ENCODE measurements around the gene MCM5. TPM values are rescaled to one million over a fixed set of nuclear protein-coding genes. Genes with fewer than 3 reads are reported as not detected.

Gene MCM5
- polyA plus RNA-seq, 1 donor from 2014 or later = 78.2 TPM

GRCh38 chr22:35369996-35370395, 29.9 kb upstream of the MCM5 start:
- peak overlapping the region in 1 of 3 donors; percentile 53 for H3K27ac Mint-ChIP-seq
- no peaks in the 10 kb centered on the region for H3K9me3 Mint-ChIP-seq
- no peaks in the 10 kb centered on the region for H3K27me3 Mint-ChIP-seq
- no peak overlapping the region for H3K4me3 Mint-ChIP-seq
- no peaks in the 10 kb centered on the region for H3K36me3 Mint-ChIP-seq
- H3K4me1 Mint-ChIP-seq = peaks cover 23 to 27% (median 26%) of the 10 kb centered on the region in 3 donors

- H3K27ac Mint-ChIP-seq = peak overlapping the region; percentile 11 to 94 (median 53)
- H3K4me1 Mint-ChIP-seq = peaks cover 21 to 30% (median 22%) of the 10 kb centered on the region in 3 donors
- H3K27me3 Mint-ChIP-seq = no peaks in the 10 kb centered on the region
- H3K4me3 Mint-ChIP-seq = peak overlapping the region in 1 of 4 donors; percentile 32
- H3K9me3 Mint-ChIP-seq = no peaks in the 10 kb centered on the region
- H3K36me3 Mint-ChIP-seq = no peaks in the 10 kb centered on the region
Measured at GRCh38 chr22:35373781-35374180, 26.2 kb upstream of the MCM5 start.

- Mint-ChIP-seq H3K9me3 (no peaks in the 10 kb centered on the region), H3K4me1 (peaks cover 20 to 36% (median 26%) of the 10 kb centered on the region in 3 donors), H3K4me3 (peak overlapping the region in 1 of 4 donors; percentile 68), H3K36me3 (no peaks in the 10 kb centered on the region), H3K27me3 (no peaks in the 10 kb centered on the region), H3K27ac (peak overlapping the region in 1 of 3 donors; percentile 94)
Measured at GRCh38 chr22:35375031-35375430, 24.9 kb upstream of the MCM5 start.

- Mint-ChIP-seq H3K9me3 (no peaks in the 10 kb centered on the region), H3K4me1 (peaks cover 23 to 41% (median 27%) of the 10 kb centered on the region in 3 donors), H3K27ac (peak overlapping the region in 1 of 3 donors; percentile 94), H3K36me3 (no peaks in the 10 kb centered on the region), H3K4me3 (peak overlapping the region in 1 of 4 donors; percentile 68), H3K27me3 (no peaks in the 10 kb centered on the region)
Measured at GRCh38 chr22:35375526-35375925, 24.4 kb upstream of the MCM5 start.

GRCh38 chr22:35376728-35377472, 23.0 kb upstream of the MCM5 start:
- Mint-ChIP-seq H3K27me3 (peaks cover 2% of the 10 kb centered on the region), H3K4me3 (peak overlapping the region in 3 of 4 donors; percentile 66 to 85 (median 77)), H3K9me3 (no peaks in the 10 kb centered on the region), H3K27ac (peak overlapping the region; percentile 82 to 94 (median 82)), H3K36me3 (no peaks in the 10 kb centered on the region), H3K4me1 (peaks cover 25 to 45% (median 29%) of the 10 kb centered on the region in 3 donors)

GRCh38 chr22:35377735-35378134, 22.2 kb upstream of the MCM5 start:
- H3K27ac Mint-ChIP-seq = peak overlapping the region; percentile 82 to 94 (median 82)
- peak overlapping the region in 3 of 4 donors; percentile 64 to 77 (median 66) for H3K4me3 Mint-ChIP-seq
- H3K9me3 Mint-ChIP-seq = no peaks in the 10 kb centered on the region
- no peaks in the 10 kb centered on the region for H3K36me3 Mint-ChIP-seq
- peaks cover 24 to 46% (median 26%) of the 10 kb centered on the region in 3 donors for H3K4me1 Mint-ChIP-seq
- peaks cover 2% of the 10 kb centered on the region for H3K27me3 Mint-ChIP-seq

- H3K36me3 Mint-ChIP-seq = no peaks in the 10 kb centered on the region
- peak overlapping the region in 2 of 4 donors; percentile 38 to 71 for H3K4me3 Mint-ChIP-seq
- peaks cover 2% of the 10 kb centered on the region for H3K27me3 Mint-ChIP-seq
- H3K4me1 Mint-ChIP-seq = peaks cover 25 to 49% (median 26%) of the 10 kb centered on the region in 3 donors
- peak overlapping the region in 1 of 3 donors; percentile 62 for H3K27ac Mint-ChIP-seq
- H3K9me3 Mint-ChIP-seq = no peaks in the 10 kb centered on the region
Measured at GRCh38 chr22:35378621-35379020, 21.3 kb upstream of the MCM5 start.

GRCh38 chr22:35379146-35379993, 20.6 kb upstream of the MCM5 start:
- H3K27ac Mint-ChIP-seq = peak overlapping the region in 2 of 3 donors; percentile 74 to 82
- peaks cover 26 to 46% (median 28%) of the 10 kb centered on the region in 3 donors for H3K4me1 Mint-ChIP-seq

GRCh38 chr22:35380013-35380412, 19.9 kb upstream of the MCM5 start:
- no peaks in the 10 kb centered on the region for H3K36me3 Mint-ChIP-seq
- H3K9me3 Mint-ChIP-seq = no peaks in the 10 kb centered on the region
- H3K4me3 Mint-ChIP-seq = peak overlapping the region in 3 of 4 donors; percentile 85 to 91 (median 91)
- H3K27ac Mint-ChIP-seq = peak overlapping the region in 2 of 3 donors; percentile 74 to 82
- peaks cover 2% of the 10 kb centered on the region for H3K27me3 Mint-ChIP-seq
- peaks cover 27 to 46% (median 30%) of the 10 kb centered on the region in 3 donors for H3K4me1 Mint-ChIP-seq

More at GRCh38 chr22:35379146-35379993, 20.6 kb upstream of the MCM5 start:
- H3K27me3 Mint-ChIP-seq = peaks cover 2% of the 10 kb centered on the region
- no peaks in the 10 kb centered on the region for H3K9me3 Mint-ChIP-seq
- H3K36me3 Mint-ChIP-seq = no peaks in the 10 kb centered on the region
- H3K4me3 Mint-ChIP-seq = peak overlapping the region in 1 of 4 donors; percentile 85

GRCh38 chr22:35380537-35381423, 19.2 kb upstream of the MCM5 start, which contains the start of gene HMOX1:
HMOX1 (plus strand) TSS chr22:35381096; CDS start chr22:35381174, 78 bp downstream.
- no peaks in the 10 kb centered on the region for H3K36me3 Mint-ChIP-seq
- H3K4me1 Mint-ChIP-seq = peaks cover 27 to 42% (median 32%) of the 10 kb centered on the region in 3 donors
- H3K9me3 Mint-ChIP-seq = no peaks in the 10 kb centered on the region
- peak within 1 kb of the TSS; percentile 59 to 82 (median 74) for H3K27ac Mint-ChIP-seq
- H3K27me3 Mint-ChIP-seq = peaks cover 2% of the 10 kb centered on the region
- peak within 1 kb of the TSS; percentile 82 to 95 (median 88) for H3K4me3 Mint-ChIP-seq

- Mint-ChIP-seq H3K9me3 (no peaks in the 10 kb centered on the region), H3K27me3 (peaks cover 2% of the 10 kb centered on the region)
Measured at GRCh38 chr22:35381424-35382009, 18.4 kb upstream of the MCM5 start.

GRCh38 chr22:35383679-35384071, 16.3 kb upstream of the MCM5 start:
- no peak overlapping the region for H3K27ac Mint-ChIP-seq
- no peak overlapping the region for H3K4me3 Mint-ChIP-seq
- H3K9me3 Mint-ChIP-seq = no peaks in the 10 kb centered on the region
- H3K27me3 Mint-ChIP-seq = peaks cover 2% of the 10 kb centered on the region
- H3K4me1 Mint-ChIP-seq = peaks cover 11 to 26% (median 20%) of the 10 kb centered on the region in 3 donors
- H3K36me3 Mint-ChIP-seq = no peaks in the 10 kb centered on the region

More at GRCh38 chr22:35381424-35382009, 18.4 kb upstream of the MCM5 start:
- no peaks in the 10 kb centered on the region for H3K36me3 Mint-ChIP-seq
- H3K4me1 Mint-ChIP-seq = peaks cover 26 to 41% (median 32%) of the 10 kb centered on the region in 3 donors
- peak overlapping the region in 2 of 3 donors; percentile 59 to 74 for H3K27ac Mint-ChIP-seq
- peak overlapping the region; percentile 82 to 95 (median 88) for H3K4me3 Mint-ChIP-seq

GRCh38 chr22:35384527-35384926, 15.4 kb upstream of the MCM5 start:
- peak overlapping the region in 2 of 4 donors; percentile 20 to 47 for H3K4me3 Mint-ChIP-seq
- peaks cover 2% of the 10 kb centered on the region for H3K27me3 Mint-ChIP-seq
- H3K4me1 Mint-ChIP-seq = peaks cover 11 to 22% (median 19%) of the 10 kb centered on the region in 3 donors
- no peaks in the 10 kb centered on the region for H3K9me3 Mint-ChIP-seq
- H3K27ac Mint-ChIP-seq = no peak overlapping the region
- no peaks in the 10 kb centered on the region for H3K36me3 Mint-ChIP-seq

All from IgD-negative memory B cell (primary cell).